ENCODE measurements around the gene ACTL6B.
"Not testable (repeated sequence)": the region's sequence is repeated elsewhere in the genome, so short reads cannot be mapped to it uniquely, and the experiment has no call there.

ACTL6B gene

GRCh38 chr7:100671353-100672327 lies 15.4 kb upstream of the ACTL6B start:
- no peak for DNase-seq

GRCh38 chr7:100670074-100670473 lies 13.8 kb upstream of the ACTL6B start:
- no peak for DNase-seq

GRCh38 chr7:100669106-100669505 lies 12.9 kb upstream of the ACTL6B start:
- DNase-seq = not testable (repeated sequence)

GRCh38 chr7:100668069-100668449 lies 11.8 kb upstream of the ACTL6B start:
- no peak for DNase-seq

GRCh38 chr7:100667331-100668068 lies 11.3 kb upstream of the ACTL6B start:
- no peak for DNase-seq

- DNase-seq = no peak
These were observed 9.0 kb upstream of the ACTL6B start for GRCh38 chr7:100665168-100665726.

GRCh38 chr7:100662194-100662776 lies 6.0 kb upstream of the ACTL6B start:
- not testable (repeated sequence) for DNase-seq

- no peak for DNase-seq
These were observed 1.1 kb downstream of the ACTL6B start for GRCh38 chr7:100654908-100655831.

- DNase-seq = no peak
These were observed 6.3 kb downstream of the ACTL6B start for GRCh38 chr7:100649826-100650565.

GRCh38 chr7:100642534-100642907 lies 13.7 kb downstream of the ACTL6B start:
- no peak for DNase-seq

- no peak for DNase-seq
These were observed 14.3 kb downstream of the ACTL6B start for GRCh38 chr7:100641860-100642533.

- DNase-seq = no peak
These were observed 14.8 kb downstream of the ACTL6B start, which contains the start of gene TFR2 for GRCh38 chr7:100641463-100641859. Gene TFR2, minus strand, starts transcription at chr7:100641552. Its CDS starts 43 bp downstream, at chr7:100641509.

- no peak for DNase-seq
These were observed 15.5 kb downstream of the ACTL6B start for GRCh38 chr7:100640517-100641440.

- DNase-seq = no peak
These were observed 16.2 kb downstream of the ACTL6B start for GRCh38 chr7:100639995-100640516.

- peak; percentile 32 for DNase-seq
These were observed 23.1 kb downstream of the ACTL6B start for GRCh38 chr7:100632951-100633717.

- no peak for DNase-seq
These were observed 26.2 kb downstream of the ACTL6B start for GRCh38 chr7:100630066-100630465.

GRCh38 chr7:100629117-100629716 lies 27.0 kb downstream of the ACTL6B start:
- DNase-seq = no peak

GRCh38 chr7:100627238-100627549 lies 29.1 kb downstream of the ACTL6B start:
- DNase-seq = no peak
